Measurements from ENCODE around the gene DCDC2. TPM values are rescaled to one million over a fixed set of nuclear protein-coding genes. Genes with fewer than 3 reads are reported as not detected.
"Not testable (repeated sequence)": the region's sequence is repeated elsewhere in the genome, so short reads cannot be mapped to it uniquely, and the experiment has no call there.

The DCDC2 gene
- total RNA-seq, 2 experiments from 2014 or later = 0.06 TPM; not detected in 1

DNA sequence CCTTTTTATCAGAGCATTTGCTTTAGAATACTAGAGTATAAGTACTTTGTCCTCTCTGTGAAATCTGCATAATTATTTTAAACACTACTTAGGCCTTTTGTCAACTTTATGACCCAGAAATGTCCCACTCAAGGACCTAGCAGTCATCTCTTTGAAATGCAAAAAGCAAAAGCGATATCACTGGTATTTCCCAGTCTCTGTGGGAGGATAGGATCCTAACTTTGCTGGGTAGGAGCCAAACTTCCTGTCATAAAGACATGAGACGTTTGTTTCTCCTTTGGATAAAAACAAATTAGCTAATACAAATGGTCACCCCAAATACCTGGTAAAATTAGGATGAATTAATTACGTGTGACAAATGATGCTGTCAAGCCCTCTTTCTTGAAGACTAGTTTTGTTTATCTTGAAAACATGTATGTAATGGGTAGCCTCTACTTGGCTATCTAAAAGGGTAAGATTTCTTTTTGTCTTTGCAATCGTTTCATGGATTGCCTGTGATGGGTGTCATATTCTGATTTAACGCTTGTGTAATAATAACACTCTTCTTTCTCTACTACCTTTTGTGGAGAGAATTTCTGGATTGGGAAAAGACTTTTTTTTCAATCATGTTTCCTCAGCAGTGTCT, 36.2 kb downstream of the DCDC2 start:
- no peak overlapping the region for H2AFZ ChIP-seq (ENCODE audit: low read length)
- no peak for TF ChIP-seq EZH2phosphoT487 (IDR thresholded peaks at IDR 0.05; ENCODE audit: borderline replicate concordance, low read depth, low read length)
- TF ChIP-seq, protein P1, sequence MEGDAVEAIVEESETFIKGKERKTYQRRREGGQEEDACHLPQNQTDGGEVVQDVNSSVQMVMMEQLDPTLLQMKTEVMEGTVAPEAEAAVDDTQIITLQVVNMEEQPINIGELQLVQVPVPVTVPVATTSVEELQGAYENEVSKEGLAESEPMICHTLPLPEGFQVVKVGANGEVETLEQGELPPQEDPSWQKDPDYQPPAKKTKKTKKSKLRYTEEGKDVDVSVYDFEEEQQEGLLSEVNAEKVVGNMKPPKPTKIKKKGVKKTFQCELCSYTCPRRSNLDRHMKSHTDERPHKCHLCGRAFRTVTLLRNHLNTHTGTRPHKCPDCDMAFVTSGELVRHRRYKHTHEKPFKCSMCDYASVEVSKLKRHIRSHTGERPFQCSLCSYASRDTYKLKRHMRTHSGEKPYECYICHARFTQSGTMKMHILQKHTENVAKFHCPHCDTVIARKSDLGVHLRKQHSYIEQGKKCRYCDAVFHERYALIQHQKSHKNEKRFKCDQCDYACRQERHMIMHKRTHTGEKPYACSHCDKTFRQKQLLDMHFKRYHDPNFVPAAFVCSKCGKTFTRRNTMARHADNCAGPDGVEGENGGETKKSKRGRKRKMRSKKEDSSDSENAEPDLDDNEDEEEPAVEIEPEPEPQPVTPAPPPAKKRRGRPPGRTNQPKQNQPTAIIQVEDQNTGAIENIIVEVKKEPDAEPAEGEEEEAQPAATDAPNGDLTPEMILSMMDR (conservative IDR thresholded peaks at IDR 0.05; ENCODE audit: low read length) = no peak
- ChIA-PET POLR2A (no interaction called here), CTCF (ENCODE audit: unreplicated experiment) (no interaction called here)
- no peaks in the 10 kb centered on the region for H4K20me1 ChIP-seq (ENCODE audit: insufficient read depth, low read length)
- BruUV-seq (replicated peaks) = no TSS peak
- no peaks in the 10 kb centered on the region for H3K79me2 ChIP-seq (ENCODE audit: insufficient read depth, low read depth, low read length)
- H3K27ac ChIP-seq (ENCODE audit: low read depth, low read length, poor library complexity, severe bottlenecking) = no peak overlapping the region
- H3K4me3 ChIP-seq (ENCODE audit: low read depth, low read length, poor library complexity, severe bottlenecking) = no peak overlapping the region
- no peaks in the 10 kb centered on the region for H3K9me2 ChIP-seq (ENCODE audit: insufficient read depth, low read length)
- H3K36me3 ChIP-seq (ENCODE audit: insufficient read depth, low read length) = no peaks in the 10 kb centered on the region
- no peak overlapping the region for H3K4me2 ChIP-seq (ENCODE audit: low read length)
- no peaks in the 10 kb centered on the region for H3K9me3 ChIP-seq (ENCODE audit: low read length)
- intact Hi-C loops (cut with micrococcal nuclease; ENCODE audit: unreplicated experiment) = no loop called here
- DNase-seq (ENCODE audit: low spot score) = no peak
- no peaks in the 10 kb centered on the region for H3K4me1 ChIP-seq (ENCODE audit: insufficient read depth, low read length, poor library complexity, severe bottlenecking)

DNA sequence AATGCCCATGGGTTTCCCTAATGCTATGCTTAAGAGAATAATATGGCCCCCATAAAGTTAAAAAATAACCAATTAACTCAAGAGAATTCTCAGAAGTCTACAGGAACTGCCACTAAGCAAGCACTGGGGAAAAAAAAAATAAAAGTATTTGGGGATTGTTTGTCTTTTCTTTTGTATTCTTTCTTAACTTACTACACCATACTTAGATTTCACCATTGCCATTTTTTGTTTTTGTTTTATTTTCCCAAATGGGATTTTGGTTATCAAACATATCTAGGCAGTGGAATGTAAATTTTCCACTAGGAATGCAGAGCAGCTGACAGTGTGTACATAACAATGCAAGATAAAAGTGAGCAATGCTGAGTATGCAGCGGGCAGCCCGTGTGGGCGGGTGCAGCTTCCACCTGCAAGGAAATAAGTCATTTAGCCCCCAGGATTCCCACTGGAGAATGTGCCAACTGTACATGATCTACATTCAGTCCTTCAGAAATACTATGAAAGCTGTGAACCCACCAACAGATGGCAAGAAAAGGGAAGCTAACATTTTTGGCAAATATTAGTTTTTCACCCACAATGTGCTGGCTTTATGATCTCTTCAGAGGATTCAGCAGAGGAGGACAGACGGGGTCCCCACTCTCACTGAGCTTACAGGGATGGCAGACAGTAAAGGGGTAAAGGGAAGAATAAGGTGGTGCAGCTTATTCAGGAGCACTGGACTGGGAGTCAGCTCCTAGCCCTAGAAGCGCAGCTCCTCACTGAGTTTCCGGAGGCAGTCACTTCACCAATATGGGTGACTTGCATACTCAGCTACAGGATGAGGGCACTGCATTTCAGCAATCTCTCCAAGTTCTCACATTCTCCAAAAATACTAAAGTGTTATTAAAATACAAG, 44.4 kb downstream of the DCDC2 start:
- no peaks in the 10 kb centered on the region for H3K4me1 ChIP-seq (ENCODE audit: insufficient read depth, low read length, poor library complexity, severe bottlenecking)
- H3K9me3 ChIP-seq (ENCODE audit: low read length) = no peaks in the 10 kb centered on the region
- no peak overlapping the region for H2AFZ ChIP-seq (ENCODE audit: low read length)
- H3K9me2 ChIP-seq (ENCODE audit: insufficient read depth, low read length) = no peaks in the 10 kb centered on the region
- POLR2A ChIA-PET = no interaction called here
- CTCF ChIA-PET (ENCODE audit: unreplicated experiment) = interaction anchor here (0.5 kb wide), 1 partner anchor 11 kb away, joined by 3 read pairs; no protein-coding TSS in a partner anchor
- no TSS peak for BruUV-seq (replicated peaks)
- H4K20me1 ChIP-seq (ENCODE audit: insufficient read depth, low read length) = no peaks in the 10 kb centered on the region
- no peak overlapping the region for H3K27ac ChIP-seq (ENCODE audit: low read depth, low read length, poor library complexity, severe bottlenecking)
- no peak overlapping the region for H3K4me3 ChIP-seq (ENCODE audit: low read depth, low read length, poor library complexity, severe bottlenecking)
- H3K79me2 ChIP-seq (ENCODE audit: insufficient read depth, low read depth, low read length) = no peaks in the 10 kb centered on the region
- intact Hi-C loops (cut with micrococcal nuclease; ENCODE audit: unreplicated experiment) = no loop called here
- H3K4me2 ChIP-seq (ENCODE audit: low read length) = no peak overlapping the region
- DNase-seq (ENCODE audit: low spot score) = no peak
- TF ChIP-seq, protein P1 (conservative IDR thresholded peaks at IDR 0.05; ENCODE audit: low read length) = no peak
- no peak for TF ChIP-seq EZH2phosphoT487 (IDR thresholded peaks at IDR 0.05; ENCODE audit: borderline replicate concordance, low read depth, low read length)
- H3K36me3 ChIP-seq (ENCODE audit: insufficient read depth, low read length) = no peaks in the 10 kb centered on the region

DNA sequence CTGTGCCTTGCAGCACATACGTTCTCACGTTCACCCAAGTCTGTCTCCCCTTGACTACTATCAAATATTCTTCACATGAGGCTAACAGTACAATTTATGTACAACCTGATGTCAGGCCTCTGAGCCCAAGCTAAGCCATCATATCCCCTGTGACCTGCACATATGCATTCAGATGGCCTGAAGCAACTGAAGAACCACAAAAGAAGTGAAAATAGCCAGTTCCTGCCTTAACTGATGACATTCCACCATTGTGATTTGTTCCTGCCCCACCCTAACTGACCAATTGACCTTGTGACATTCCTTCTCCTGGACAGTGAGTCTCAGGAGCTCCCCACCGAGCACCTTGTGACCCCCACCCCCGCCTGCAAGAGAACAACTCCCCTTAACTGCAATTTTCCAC, 46.1 kb downstream of the DCDC2 start:
- H3K79me2 ChIP-seq (ENCODE audit: insufficient read depth, low read depth, low read length); CTCF ChIA-PET (ENCODE audit: unreplicated experiment); BruUV-seq (replicated peaks): not testable (repeated sequence)

More for the DNA sequence above, 46.1 kb downstream of the DCDC2 start:
- POLR2A ChIA-PET = interaction anchor here (0.6 kb wide), 1 partner anchor 574 kb away, joined by 3 read pairs; no protein-coding TSS in a partner anchor
- H3K9me2 ChIP-seq (ENCODE audit: insufficient read depth, low read length); H2AFZ ChIP-seq (ENCODE audit: low read length); H4K20me1 ChIP-seq (ENCODE audit: insufficient read depth, low read length); H3K4me2 ChIP-seq (ENCODE audit: low read length); H3K9me3 ChIP-seq (ENCODE audit: low read length); H3K4me3 ChIP-seq (ENCODE audit: low read depth, low read length, poor library complexity, severe bottlenecking); H3K4me1 ChIP-seq (ENCODE audit: insufficient read depth, low read length, poor library complexity, severe bottlenecking); H3K36me3 ChIP-seq (ENCODE audit: insufficient read depth, low read length); intact Hi-C loops (cut with micrococcal nuclease; ENCODE audit: unreplicated experiment); DNase-seq (ENCODE audit: low spot score); H3K27ac ChIP-seq (ENCODE audit: low read depth, low read length, poor library complexity, severe bottlenecking): not testable (repeated sequence)
